Measurements from ENCODE around the gene LARGE1.
A peak's percentile ranks its signal among the peaks of the same experiment; 100 is the strongest.

Gene LARGE1

DNA sequence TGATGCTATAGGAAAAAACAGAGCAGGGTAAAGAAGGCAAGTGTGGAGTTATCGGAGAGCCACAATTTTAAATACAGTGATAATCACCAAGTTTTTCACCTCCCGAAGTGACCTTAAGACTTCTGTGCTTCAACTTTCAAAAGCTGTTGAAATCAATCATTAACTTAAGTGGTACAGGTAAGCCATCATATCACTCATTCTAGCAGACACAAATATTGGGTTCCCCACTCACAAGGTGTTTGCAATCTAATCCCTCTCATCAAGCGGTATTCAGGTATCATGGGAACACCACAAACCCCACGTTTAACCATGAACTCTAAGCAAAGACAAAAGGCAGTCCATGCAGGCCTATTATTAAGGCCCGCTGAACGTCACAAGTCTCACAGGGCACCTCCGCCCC is 26.8 kb downstream of the LARGE1 start:
- intact Hi-C loops (cut with DNase I), result no loop called here
- no peak for DNase-seq

- intact Hi-C loops (cut with DNase I), result no loop called here
- no peak for DNase-seq
Measured at GRCh38 chr22:33891992-33892391, 28.3 kb downstream of the LARGE1 start.

- no peak for DNase-seq
- intact Hi-C loops (cut with DNase I), result no loop called here
Measured at GRCh38 chr22:33891455-33891854, 28.8 kb downstream of the LARGE1 start.

DNA sequence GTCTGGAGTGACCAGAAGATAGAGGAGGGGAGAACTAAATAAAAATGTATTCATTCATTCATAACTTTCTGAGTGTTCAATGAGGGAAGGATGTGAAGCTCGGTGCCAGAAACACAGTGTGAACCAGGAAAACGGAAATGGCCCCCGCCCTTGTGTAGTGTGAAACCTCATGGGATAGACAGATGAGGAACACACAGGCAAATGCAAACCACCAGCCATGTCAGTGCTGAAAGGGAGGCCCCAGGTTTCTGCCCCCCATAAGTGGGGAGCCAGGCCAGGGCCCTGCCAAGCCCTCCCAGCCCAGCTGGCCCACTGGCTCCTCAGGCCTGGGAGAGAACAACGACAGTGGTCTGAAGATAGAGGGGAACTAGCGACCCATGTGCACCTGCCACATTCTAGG is 30.5 kb downstream of the LARGE1 start:
- intact Hi-C loops (cut with DNase I), result no loop called here
- DNase-seq, result no peak

- intact Hi-C loops (cut with DNase I), result no loop called here
Measured at GRCh38 chr22:33888821-33889220, 31.5 kb downstream of the LARGE1 start.

GRCh38 chr22:33887173-33887572 is 33.1 kb downstream of the LARGE1 start:
- no peak for DNase-seq
- intact Hi-C loops (cut with DNase I), result no loop called here

More at GRCh38 chr22:33888821-33889220, 31.5 kb downstream of the LARGE1 start:
- DNase-seq, result no peak

GRCh38 chr22:33886696-33887095 is 33.6 kb downstream of the LARGE1 start:
- intact Hi-C loops (cut with DNase I), result no loop called here
- no peak for DNase-seq

- intact Hi-C loops (cut with DNase I), result no loop called here
Measured at GRCh38 chr22:33884829-33885228, 35.4 kb downstream of the LARGE1 start.

DNA sequence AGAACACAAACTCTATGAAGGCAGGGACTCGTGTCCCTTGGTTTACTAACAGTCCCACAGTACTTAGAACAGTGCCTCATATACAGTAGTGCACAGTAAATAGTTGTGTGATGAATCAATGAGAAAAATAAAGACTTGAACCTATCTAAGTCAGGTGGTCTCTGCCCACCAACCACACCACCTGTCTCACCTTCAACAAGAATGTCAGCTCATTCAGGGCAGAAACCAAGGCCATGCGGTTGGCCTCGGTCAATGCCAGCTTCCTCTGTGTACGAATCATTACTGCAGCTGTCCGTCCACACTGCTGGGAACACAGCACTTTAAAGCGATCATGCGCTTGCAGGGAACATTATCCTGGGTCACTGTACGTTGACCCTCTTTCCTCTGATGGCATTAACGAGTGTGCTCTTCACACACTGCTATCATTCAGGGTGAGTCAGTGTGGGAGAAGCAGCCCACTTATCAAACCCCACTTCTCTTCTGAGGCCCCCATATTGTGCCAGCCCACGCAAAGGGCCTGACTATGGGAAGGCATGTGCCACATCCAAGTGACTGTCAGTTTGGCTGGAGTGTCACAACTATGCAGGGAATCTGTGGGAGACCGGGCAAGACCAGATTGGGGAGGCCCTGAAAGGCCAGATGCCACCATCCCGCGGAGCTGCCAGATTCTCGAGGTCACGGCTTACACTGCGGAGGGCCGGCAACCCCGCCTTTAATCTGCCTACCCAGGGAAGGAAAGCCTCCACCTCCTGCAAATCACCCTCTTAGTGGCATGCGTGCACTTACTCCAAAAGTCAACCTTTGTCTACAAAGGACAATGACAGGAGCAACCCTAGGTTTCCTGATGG is 36.1 kb downstream of the LARGE1 start:
- DNase-seq, result no peak
- intact Hi-C loops (cut with DNase I), result no loop called here

More at GRCh38 chr22:33884829-33885228, 35.4 kb downstream of the LARGE1 start:
- DNase-seq, result no peak

DNA sequence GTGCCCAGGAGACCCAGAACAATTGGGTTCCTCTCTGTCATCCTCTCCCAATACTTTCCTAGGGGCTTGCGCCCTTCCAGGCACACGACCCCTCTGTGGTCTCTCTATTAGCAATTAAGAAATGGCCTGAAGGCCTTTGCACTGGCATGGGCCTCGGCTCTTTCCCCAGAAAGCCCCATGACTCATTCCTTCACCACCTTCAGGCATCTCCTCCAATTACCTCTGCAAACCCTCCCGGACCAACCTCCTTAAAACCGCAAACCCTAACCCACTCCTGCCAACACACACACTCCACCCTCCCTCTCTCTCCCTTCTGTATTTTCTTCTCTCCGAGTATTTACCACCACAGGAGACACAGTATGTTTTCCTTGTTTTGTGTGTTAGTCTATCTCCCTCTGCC is 36.7 kb downstream of the LARGE1 start:
- intact Hi-C loops (cut with DNase I), result no loop called here
- no peak for DNase-seq

- intact Hi-C loops (cut with DNase I), result no loop called here
- DNase-seq, result no peak
Measured at GRCh38 chr22:33882991-33883390, 37.3 kb downstream of the LARGE1 start.

GRCh38 chr22:33880986-33881385 is 39.3 kb downstream of the LARGE1 start:
- intact Hi-C loops (cut with DNase I), result no loop called here
- DNase-seq, result no peak

DNA sequence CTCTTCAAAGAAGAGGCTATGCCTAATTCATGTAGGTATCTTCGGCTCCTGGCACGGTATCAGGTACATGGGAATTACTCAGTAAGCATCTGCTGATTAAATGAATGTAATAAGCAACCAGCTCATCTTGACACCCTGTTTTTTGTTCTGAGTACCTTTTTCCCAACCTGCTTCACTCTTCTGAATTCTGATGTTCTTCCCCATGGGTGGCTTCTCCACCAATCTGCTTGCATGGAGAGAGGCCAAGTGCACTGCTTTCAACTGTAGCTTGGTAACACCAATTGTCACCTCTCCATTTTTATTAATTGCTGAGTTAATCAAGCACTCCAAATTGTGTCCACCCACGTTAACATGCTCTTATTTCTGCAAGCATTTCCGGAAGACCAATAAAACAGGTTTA is 40.5 kb downstream of the LARGE1 start:
- intact Hi-C loops (cut with DNase I), result no loop called here
- DNase-seq, result no peak

DNA sequence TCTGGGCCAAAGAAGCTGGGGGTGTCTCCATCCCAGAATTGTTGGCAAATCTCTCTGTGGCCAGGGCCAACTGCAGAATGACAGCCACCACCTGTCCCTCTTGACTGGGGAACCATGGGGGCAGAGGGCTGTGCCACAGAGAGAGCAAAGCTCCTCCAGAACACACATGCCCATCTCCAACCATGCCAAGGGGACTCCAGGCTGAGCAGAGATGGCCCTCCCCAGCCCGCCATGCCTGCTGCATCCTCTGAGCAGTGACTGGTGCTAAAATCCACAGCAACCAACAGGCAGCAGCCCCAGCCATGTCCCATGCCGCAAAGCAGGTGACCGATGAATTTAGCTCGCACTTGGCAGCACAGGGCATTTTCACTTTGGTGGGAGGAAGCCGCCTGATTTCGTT is 45.0 kb downstream of the LARGE1 start:
- intact Hi-C loops (cut with DNase I), result no loop called here
- no peak for DNase-seq

- no peak for DNase-seq
- intact Hi-C loops (cut with DNase I), result no loop called here
Measured at GRCh38 chr22:33874206-33874605, 46.1 kb downstream of the LARGE1 start.

DNA sequence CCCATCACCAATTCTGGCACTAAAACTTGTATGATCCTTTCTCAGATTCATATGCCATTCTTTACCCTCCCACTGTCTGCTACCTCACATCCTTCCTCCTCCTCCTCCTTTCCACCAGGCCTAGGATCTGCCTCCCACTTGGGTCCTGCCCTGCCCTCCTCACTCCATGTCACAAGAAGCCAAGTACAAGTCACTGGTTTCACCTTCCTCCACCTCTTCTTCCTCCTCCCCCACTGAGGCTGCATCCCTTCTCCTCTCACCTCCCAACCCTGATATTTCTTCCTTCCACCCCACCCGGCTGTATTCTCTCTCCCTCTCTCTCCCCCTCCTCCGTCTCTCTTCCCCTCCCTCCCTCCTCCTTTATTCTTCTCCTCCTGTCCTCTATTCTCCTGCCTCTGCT is 46.6 kb downstream of the LARGE1 start:
- DNase-seq, result peak in 9 of 42 donors; percentile 21 to 61 (median 33)
- intact Hi-C loops (cut with DNase I), result no loop called here

- no peak for DNase-seq
- intact Hi-C loops (cut with DNase I), result no loop called here
Measured at GRCh38 chr22:33873186-33873585, 47.1 kb downstream of the LARGE1 start.

DNA sequence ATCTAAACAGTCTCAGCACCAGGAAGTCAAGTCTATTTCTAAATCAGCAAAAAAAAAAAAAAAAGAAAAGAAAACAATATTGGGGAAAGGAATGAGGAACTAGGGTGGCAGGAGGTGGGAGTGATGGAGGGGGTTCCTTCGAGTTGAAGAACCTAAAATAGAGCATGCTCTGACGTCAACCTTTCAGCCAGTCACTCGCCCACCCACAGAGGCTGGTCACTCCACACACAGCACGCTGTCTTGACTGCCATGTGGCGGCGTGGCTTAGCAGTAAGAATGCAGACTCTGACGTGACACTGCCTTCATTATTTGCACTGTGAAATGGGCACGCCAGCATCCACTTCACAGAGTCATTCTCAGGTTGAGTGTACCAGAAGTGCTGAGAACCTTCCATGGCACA is 48.3 kb downstream of the LARGE1 start:
- no peak for DNase-seq
- intact Hi-C loops (cut with DNase I), result no loop called here

GRCh38 chr22:33869946-33870345 is 50.3 kb downstream of the LARGE1 start:
- intact Hi-C loops (cut with DNase I), result no loop called here
- DNase-seq, result peak in 5 of 42 donors; percentile 22 to 67 (median 29)

GRCh38 chr22:33867971-33868370 is 52.3 kb downstream of the LARGE1 start:
- no peak for DNase-seq
- intact Hi-C loops (cut with DNase I), result no loop called here

GRCh38 chr22:33867118-33867866 is 53.0 kb downstream of the LARGE1 start:
- intact Hi-C loops (cut with DNase I), result no loop called here
- no peak for DNase-seq

Data from head of caudate nucleus (tissue), 42 donors.